Skeletal muscle tissue (tissue), 4 donors: Measurements from ENCODE around the gene PRR36. TPM values are rescaled to one million over a fixed set of nuclear protein-coding genes. Genes with fewer than 3 reads are reported as not detected.
A peak's percentile ranks its signal among the peaks of the same experiment; 100 is the strongest.

Experiments used
- H3K27ac ChIP-seq: one replicate; pipeline ENCODE4 v1.7.0; 2013; ENCODE audit warnings: mild to moderate bottlenecking, low read depth, low read length, inconsistent platforms
- H3K27me3 ChIP-seq, 3 donors: one replicate each; pipeline ENCODE4 v1.7.0; 2013; ENCODE audit warnings: low read length in 3 of 3; ENCODE audit not compliant: control insufficient read depth in 3 of 3, insufficient read depth in 3 of 3
- H3K36me3 ChIP-seq, 3 donors: one replicate each; pipeline ENCODE4 v1.7.0; 2013; ENCODE audit warnings: low read length in 3 of 3; ENCODE audit not compliant: control insufficient read depth in 3 of 3, insufficient read depth in 3 of 3
- H3K4me1 ChIP-seq, 3 donors: one replicate each; pipeline ENCODE4 v1.7.0; 2013; ENCODE audit warnings: low read length in 3 of 3, mild to moderate bottlenecking in 3 of 3; ENCODE audit not compliant: control insufficient read depth in 3 of 3, insufficient read depth in 3 of 3
- H3K4me3 ChIP-seq, 3 donors: one replicate each; pipeline ENCODE4 v1.7.0; 2013; ENCODE audit warnings: low read length in 3 of 3
- H3K9ac ChIP-seq, 3 donors: one replicate each; pipeline ENCODE4 v1.7.0; 2013; ENCODE audit warnings: low read length in 3 of 3, mild to moderate bottlenecking in 3 of 3, moderate library complexity in 2 of 3, low read depth in 1 of 3
- H3K9me3 ChIP-seq, 3 donors: one replicate each; pipeline ENCODE4 v1.7.0; 2013; ENCODE audit warnings: low read length in 3 of 3; ENCODE audit not compliant: control insufficient read depth in 3 of 3
- total RNA-seq: library from RNA; depleted of rRNA; stranded (reverse); fragments of >200 nt; gene quantifications from one replicate; pipeline ENCODE4 v1.2.3, GENCODE V29; 2014
- donor health status: Osteomylitis.

Gene PRR36
- total RNA-seq, 1 donor from 2014 or later: not detected

DNA sequence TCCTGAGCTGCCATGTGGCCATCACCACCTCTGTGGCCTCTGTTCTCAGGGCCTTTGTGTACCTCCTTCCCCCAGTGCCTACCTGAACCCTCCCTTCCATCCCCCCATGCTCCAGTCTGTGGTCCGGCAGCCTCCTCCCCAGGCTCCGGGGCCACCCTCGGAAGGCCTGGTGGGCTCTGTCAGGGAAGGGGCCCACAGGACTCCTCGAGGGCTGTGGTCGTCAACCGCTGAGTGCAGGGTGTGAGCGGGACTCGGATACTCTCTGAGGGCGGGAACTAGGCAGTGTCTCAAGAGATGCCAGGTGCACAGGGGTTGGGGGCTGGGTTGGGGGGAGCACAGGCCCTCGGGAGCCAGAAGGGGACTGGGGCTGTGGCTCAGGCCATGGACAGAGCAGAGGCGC, 33.4 kb upstream of the PRR36 start:
- no peak overlapping the region for H3K9ac ChIP-seq
- peaks cover 36 to 44% (median 42%) of the 10 kb centered on the region in 3 donors for H3K36me3 ChIP-seq
- H3K4me1 ChIP-seq: peaks cover 22 to 39% (median 24%) of the 10 kb centered on the region in 3 donors
- H3K27ac ChIP-seq: no peak overlapping the region
- H3K4me3 ChIP-seq: no peak overlapping the region
- peaks cover 0 to under 1% (median 0%) of the 10 kb centered on the region in 3 donors for H3K27me3 ChIP-seq
- no peaks in the 10 kb centered on the region for H3K9me3 ChIP-seq

GRCh38 chr19:7907122-7907521, 32.9 kb upstream of the PRR36 start:
- Histone ChIP-seq H3K27me3 (no peaks in the 10 kb centered on the region), H3K4me1 (peaks cover 22 to 40% (median 25%) of the 10 kb centered on the region in 3 donors), H3K4me3 (no peak overlapping the region), H3K9ac (no peak overlapping the region), H3K27ac (no peak overlapping the region), H3K9me3 (no peaks in the 10 kb centered on the region), H3K36me3 (peaks cover 34 to 41% (median 40%) of the 10 kb centered on the region in 3 donors)

- peaks cover 23 to 30% (median 29%) of the 10 kb centered on the region in 3 donors for H3K36me3 ChIP-seq
- H3K27me3 ChIP-seq: no peaks in the 10 kb centered on the region
- H3K4me3 ChIP-seq: no peak overlapping the region
- H3K4me1 ChIP-seq: peaks cover 22 to 40% (median 28%) of the 10 kb centered on the region in 3 donors
- peak overlapping the region in 1 of 3 donors; percentile 89 for H3K9ac ChIP-seq
- H3K9me3 ChIP-seq: no peaks in the 10 kb centered on the region
- H3K27ac ChIP-seq: no peak overlapping the region
Observed at GRCh38 chr19:7905859-7906258, 31.7 kb upstream of the PRR36 start.

DNA sequence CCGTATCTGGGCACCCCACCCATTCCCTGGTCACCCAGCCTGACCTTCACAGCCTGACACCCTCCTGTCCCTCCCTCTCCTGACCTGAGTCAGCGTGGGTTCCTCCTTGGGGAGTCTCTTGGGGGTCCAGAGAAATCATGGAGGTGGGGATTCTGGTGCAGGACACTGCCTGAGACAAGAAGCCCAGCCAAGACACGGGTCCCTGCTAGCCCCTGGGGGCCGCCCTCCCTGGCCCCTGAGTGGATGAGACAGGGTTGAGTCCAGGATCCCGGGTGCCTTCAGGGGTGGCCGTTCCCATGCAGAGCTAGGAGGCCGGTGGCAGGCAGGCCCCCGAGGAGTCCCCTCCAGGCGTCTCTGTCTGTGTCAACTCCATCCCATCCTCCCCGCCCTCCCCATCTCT, 31.1 kb upstream of the PRR36 start:
- Histone ChIP-seq H3K27me3 (no peaks in the 10 kb centered on the region), H3K36me3 (peaks cover 17 to 24% (median 24%) of the 10 kb centered on the region in 3 donors), H3K27ac (no peak overlapping the region), H3K9me3 (no peaks in the 10 kb centered on the region), H3K4me1 (peaks cover 26 to 46% (median 33%) of the 10 kb centered on the region in 3 donors), H3K9ac (peak overlapping the region in 2 of 3 donors; percentile 81 to 89), H3K4me3 (peak overlapping the region; percentile 23 to 97 (median 91))

DNA sequence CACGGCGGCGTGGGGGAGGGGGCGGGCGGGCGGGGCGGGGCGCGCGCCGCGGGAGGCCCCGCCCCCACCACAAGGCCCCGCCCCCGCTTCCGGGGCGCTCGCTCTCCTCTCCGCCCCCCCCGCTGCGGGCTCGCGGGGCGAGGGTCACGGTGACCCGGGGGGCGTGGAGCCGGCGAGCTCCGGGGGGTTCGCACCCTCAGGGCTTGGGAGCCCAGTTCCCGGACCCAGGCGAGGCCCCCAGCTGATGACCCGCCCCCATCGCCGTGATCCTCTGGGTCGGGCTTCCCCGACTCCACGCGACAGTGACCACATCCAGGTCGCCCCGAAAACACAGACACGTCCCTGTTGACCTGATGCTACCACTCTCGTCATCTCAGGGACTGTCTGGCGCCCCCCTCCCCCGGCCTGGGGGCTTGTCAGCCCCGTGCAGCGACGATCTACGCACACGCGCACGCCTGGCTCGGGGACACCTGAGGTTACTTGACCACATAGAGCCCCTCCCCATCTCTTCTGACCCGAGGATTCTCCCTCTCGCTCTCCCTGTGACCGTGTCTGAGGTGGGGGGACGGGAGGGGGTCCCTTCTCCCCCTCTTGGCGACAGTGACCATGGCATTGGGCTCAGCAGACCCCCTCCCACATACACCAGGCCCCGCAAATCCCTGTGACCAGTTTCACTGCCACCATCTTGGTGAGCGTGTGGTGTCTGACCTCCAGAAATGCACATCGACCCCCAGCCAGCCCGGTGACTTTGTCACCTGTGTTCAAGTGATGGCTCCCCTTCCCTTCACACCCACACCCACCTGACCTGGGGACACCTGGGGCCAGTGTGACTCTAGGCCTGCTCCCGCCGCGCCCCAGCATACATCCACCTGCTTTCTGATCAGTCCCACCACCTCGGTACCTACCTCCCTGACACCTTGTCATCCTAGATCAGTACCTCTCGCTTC, 30.2 kb upstream of the PRR36 start:
- peaks cover 27 to 49% (median 35%) of the 10 kb centered on the region in 3 donors for H3K4me1 ChIP-seq
- H3K4me3 ChIP-seq: peak overlapping the region; percentile 88 to 97 (median 91)
- H3K27me3 ChIP-seq: peaks cover 0 to 2% (median 0%) of the 10 kb centered on the region in 3 donors
- peak overlapping the region; percentile 66 for H3K27ac ChIP-seq
- H3K9ac ChIP-seq: peak overlapping the region; percentile 81 to 89 (median 85)
- H3K9me3 ChIP-seq: no peaks in the 10 kb centered on the region
- peaks cover 13 to 18% (median 18%) of the 10 kb centered on the region in 3 donors for H3K36me3 ChIP-seq

DNA sequence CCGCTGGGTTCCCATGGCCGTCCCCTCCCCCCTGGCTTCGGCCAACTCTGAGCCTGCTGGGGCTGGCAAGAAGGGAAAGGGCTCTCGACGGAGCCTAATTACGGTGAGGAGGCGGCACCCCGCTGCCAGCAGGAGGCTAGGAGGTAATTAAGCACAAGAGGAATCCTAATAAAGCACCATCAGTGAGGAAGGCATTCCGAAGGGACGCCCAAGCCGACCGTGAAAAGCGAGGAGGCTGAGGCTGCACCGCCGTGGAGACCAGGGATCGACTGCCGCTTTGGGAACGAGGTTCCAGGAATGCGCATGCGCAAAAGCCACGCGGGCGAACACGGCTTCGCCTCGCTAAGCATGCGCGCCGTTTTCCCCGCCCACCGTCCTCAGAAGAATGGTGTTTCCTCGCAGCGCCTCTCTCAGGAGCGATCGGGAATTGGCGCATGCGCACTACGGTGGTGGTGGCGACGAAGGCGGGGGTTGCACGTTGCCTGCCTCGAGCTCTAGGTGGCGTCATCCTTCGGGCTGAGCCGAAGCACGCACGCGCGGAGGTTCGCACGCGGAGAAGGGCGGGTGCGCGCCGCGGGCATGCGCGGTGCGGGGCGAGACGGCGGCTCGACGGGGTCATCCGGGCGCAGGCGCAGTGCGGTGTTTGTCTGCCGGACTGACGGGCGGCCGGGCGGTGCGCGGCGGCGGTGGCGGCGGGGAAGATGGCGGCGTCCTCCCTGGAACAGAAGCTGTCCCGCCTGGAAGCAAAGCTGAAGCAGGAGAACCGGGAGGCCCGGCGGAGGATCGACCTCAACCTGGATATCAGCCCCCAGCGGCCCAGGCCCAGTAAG, 29.3 kb upstream of the PRR36 start, which contains the start of gene MAP2K7:
MAP2K7 (plus strand) TSS at position 634 of the 830 bp plus-strand sequence; CDS start at position 702, 68 bp downstream.
- peaks cover 27 to 49% (median 35%) of the 10 kb centered on the region in 3 donors for H3K4me1 ChIP-seq

DNA sequence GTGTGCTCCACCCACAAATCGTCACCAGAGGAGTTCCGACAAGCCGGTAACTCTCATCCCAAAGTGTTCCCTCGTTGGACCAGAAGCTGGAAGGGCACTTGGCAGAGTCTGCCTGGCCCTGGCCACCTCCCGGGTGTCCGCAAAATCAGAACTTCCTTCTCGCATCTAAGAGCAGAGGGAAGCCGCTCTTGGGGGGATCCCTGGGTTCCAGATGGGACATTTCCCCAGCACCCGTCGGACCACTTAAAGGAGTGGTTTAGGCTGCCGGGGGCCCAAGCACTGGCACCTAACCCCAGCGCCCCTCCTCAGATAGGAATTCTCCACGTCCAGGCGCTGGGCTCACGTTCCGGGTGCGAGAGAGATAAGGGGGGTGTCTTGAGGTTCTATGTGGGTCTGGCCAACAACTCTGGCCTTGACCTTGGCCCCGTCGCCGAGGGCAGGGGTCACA, 28.6 kb upstream of the PRR36 start:
- Histone ChIP-seq H3K27ac (peak overlapping the region; percentile 87), H3K9me3 (peaks cover 0 to 2% (median 0%) of the 10 kb centered on the region in 3 donors), H3K9ac (peak overlapping the region; percentile 81 to 92 (median 89))

More for the DNA sequence above, 29.3 kb upstream of the PRR36 start, which contains the start of gene MAP2K7:
- H3K27ac ChIP-seq: peak within 1 kb of the TSS; percentile 87
- H3K9ac ChIP-seq: peak within 1 kb of the TSS; percentile 81 to 92 (median 89)
- H3K9me3 ChIP-seq: peaks cover 0 to 2% (median 0%) of the 10 kb centered on the region in 3 donors
- H3K27me3 ChIP-seq: peaks cover 0 to 7% (median 0%) of the 10 kb centered on the region in 3 donors
- peaks cover 12 to 18% (median 15%) of the 10 kb centered on the region in 3 donors for H3K36me3 ChIP-seq
- H3K4me3 ChIP-seq: peak within 1 kb of the TSS; percentile 88 to 97 (median 91)

GRCh38 chr19:7901337-7901736, 27.1 kb upstream of the PRR36 start:
- no peak overlapping the region for H3K27ac ChIP-seq
- peaks cover 0 to 2% (median 0%) of the 10 kb centered on the region in 3 donors for H3K9me3 ChIP-seq
- H3K4me3 ChIP-seq: no peak overlapping the region
- H3K36me3 ChIP-seq: peaks cover 4 to 13% (median 10%) of the 10 kb centered on the region in 3 donors
- peaks cover 25 to 40% (median 33%) of the 10 kb centered on the region in 3 donors for H3K4me1 ChIP-seq
- peaks cover 0 to 7% (median 0%) of the 10 kb centered on the region in 3 donors for H3K27me3 ChIP-seq
- H3K9ac ChIP-seq: no peak overlapping the region

More for the DNA sequence above, 28.6 kb upstream of the PRR36 start:
- H3K27me3 ChIP-seq: peaks cover 0 to 7% (median 0%) of the 10 kb centered on the region in 3 donors
- peaks cover 9 to 18% (median 15%) of the 10 kb centered on the region in 3 donors for H3K36me3 ChIP-seq
- H3K4me1 ChIP-seq: peaks cover 27 to 49% (median 35%) of the 10 kb centered on the region in 3 donors
- H3K4me3 ChIP-seq: peak overlapping the region; percentile 86 to 97 (median 90)

GRCh38 chr19:7900931-7901330, 26.7 kb upstream of the PRR36 start:
- Histone ChIP-seq H3K9ac (peak overlapping the region in 1 of 3 donors; percentile 57), H3K27me3 (peaks cover 0 to 7% (median 0%) of the 10 kb centered on the region in 3 donors), H3K36me3 (peaks cover 4 to 11% (median 7%) of the 10 kb centered on the region in 3 donors), H3K27ac (no peak overlapping the region), H3K4me3 (no peak overlapping the region), H3K9me3 (peaks cover 0 to 2% (median 0%) of the 10 kb centered on the region in 3 donors), H3K4me1 (peaks cover 25 to 36% (median 31%) of the 10 kb centered on the region in 3 donors)
